Measurements from ENCODE around the gene DDI2. TPM values are rescaled to one million over a fixed set of nuclear protein-coding genes. Genes with fewer than 3 reads are reported as not detected.
A peak's percentile ranks its signal among the peaks of the same experiment; 100 is the strongest.

The DDI2 gene
- polyA plus RNA-seq, 1 donor (not counting 4 experiments of a cell fraction or from before 2014, with no cell fraction given): 11.5 TPM

DNA sequence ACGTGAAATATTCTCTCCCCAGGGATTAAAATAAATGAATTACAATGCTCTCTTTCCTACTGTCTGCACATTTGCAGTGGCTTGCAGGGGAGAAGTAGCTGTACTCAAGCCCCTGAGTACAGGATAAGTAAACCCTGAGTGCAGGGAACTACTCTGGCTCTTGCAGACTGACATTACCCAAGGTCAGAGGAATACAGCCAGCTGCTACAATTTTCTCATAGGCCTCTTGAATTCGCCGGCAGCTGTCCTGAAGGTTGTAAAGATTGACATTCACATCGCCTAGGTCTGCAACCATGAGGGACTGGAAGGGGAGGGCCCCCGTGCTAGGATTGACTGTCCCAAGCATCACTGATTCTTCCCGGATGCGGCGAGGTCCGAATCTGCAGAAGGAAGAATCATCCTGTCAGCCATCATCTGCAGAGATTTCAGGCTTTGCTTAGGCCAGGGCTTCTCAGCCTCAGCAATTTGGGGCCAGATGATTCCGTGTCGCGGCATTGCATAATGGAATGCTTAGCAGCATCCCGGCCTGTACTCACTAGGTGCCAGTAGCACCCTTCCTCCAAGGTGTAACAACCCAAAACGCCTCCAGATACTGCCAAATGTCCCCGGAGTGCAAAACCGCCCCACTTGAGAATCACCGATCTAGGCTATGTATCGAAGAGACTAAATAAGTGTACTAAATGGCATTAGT is 34.1 kb upstream of the DDI2 start:
- H3K9me1 ChIP-seq (ENCODE audit: control insufficient read depth, extremely low read depth, insufficient read depth, low read length): no peaks in the 10 kb centered on the region
- H3K79me2 ChIP-seq (ENCODE audit: control insufficient read depth, insufficient read depth, low read length): no peaks in the 10 kb centered on the region
- no peaks in the 10 kb centered on the region for H3K4me1 ChIP-seq (ENCODE audit: control insufficient read depth, extremely low read depth, insufficient read depth, low read length)
- no peak overlapping the region for H2AFZ ChIP-seq (ENCODE audit: control insufficient read depth, low read length)
- no peak overlapping the region for H3K4me3 ChIP-seq (ENCODE audit: control insufficient read depth in 2 of 3, extremely low read depth in 1 of 3, insufficient read depth in 2 of 3, low read depth in 1 of 3, low read length in 3 of 3)
- H3K9me3 ChIP-seq (ENCODE audit: control insufficient read depth, low read depth, low read length): no peaks in the 10 kb centered on the region
- H3K9ac ChIP-seq (ENCODE audit: control insufficient read depth, extremely low read depth, insufficient read depth, low read length): no peak overlapping the region
- H4K20me1 ChIP-seq (ENCODE audit: control insufficient read depth, extremely low read depth, insufficient read depth, low read length): no peaks in the 10 kb centered on the region
- DNase-seq (ENCODE audit: low read depth, low spot score): no peak
- no peaks in the 10 kb centered on the region for H3K36me3 ChIP-seq (ENCODE audit: control insufficient read depth in 2 of 2, extremely low read depth in 1 of 2, insufficient read depth in 2 of 2, low read length in 2 of 2)
- no peak for FAIRE-seq
- H3K27ac ChIP-seq (ENCODE audit: control insufficient read depth, insufficient read depth, low read length): no peak overlapping the region
- dilution Hi-C loops (cut with MboI; ENCODE audit: extremely low pct_ligation_motif_present, low sequenced_read_pairs): no loop called here
- TF ChIP-seq EZH2 (IDR thresholded peaks at IDR 0.05; ENCODE audit: low read length) (no peak), CTCF (optimal IDR thresholded peaks at IDR 0.05 in 1 of 3, IDR thresholded peaks at IDR 0.05 in 1 of 3, conservative IDR thresholded peaks at IDR 0.05 in 1 of 3; ENCODE audit: extremely low read depth in 1 of 3, insufficient read depth in 2 of 3, low read length in 3 of 3) (no peak)
- no peak overlapping the region for H3K4me2 ChIP-seq (ENCODE audit: control insufficient read depth, extremely low read depth, insufficient read depth, low read depth, low read length)
- H3K27me3 ChIP-seq (ENCODE audit: control insufficient read depth, extremely low read depth, insufficient read depth, low read length): no peaks in the 10 kb centered on the region

GRCh38 chr1:15584489-15585363 is 32.5 kb upstream of the DDI2 start, which contains the start of gene AGMAT:
AGMAT (minus strand) TSS chr1:15585051; CDS start chr1:15584967, 84 bp downstream.
- Histone ChIP-seq H3K4me3 (ENCODE audit: control insufficient read depth in 2 of 3, extremely low read depth in 1 of 3, insufficient read depth in 2 of 3, low read depth in 1 of 3, low read length in 3 of 3) (peak within 1 kb of the TSS; percentile 13 to 63 (median 21)), H3K9ac (ENCODE audit: control insufficient read depth, extremely low read depth, insufficient read depth, low read length) (peak within 1 kb of the TSS; percentile 61), H3K4me1 (ENCODE audit: control insufficient read depth, extremely low read depth, insufficient read depth, low read length) (no peaks in the 10 kb centered on the region), H3K9me1 (ENCODE audit: control insufficient read depth, extremely low read depth, insufficient read depth, low read length) (no peaks in the 10 kb centered on the region), H3K9me3 (ENCODE audit: control insufficient read depth, low read depth, low read length) (no peaks in the 10 kb centered on the region), H3K79me2 (ENCODE audit: control insufficient read depth, insufficient read depth, low read length) (no peaks in the 10 kb centered on the region), H4K20me1 (ENCODE audit: control insufficient read depth, extremely low read depth, insufficient read depth, low read length) (no peaks in the 10 kb centered on the region), H2AFZ (ENCODE audit: control insufficient read depth, low read length) (peak within 1 kb of the TSS; percentile 70), H3K4me2 (ENCODE audit: control insufficient read depth, extremely low read depth, insufficient read depth, low read depth, low read length) (peak within 1 kb of the TSS; percentile 54), H3K36me3 (ENCODE audit: control insufficient read depth in 2 of 2, extremely low read depth in 1 of 2, insufficient read depth in 2 of 2, low read length in 2 of 2) (no peaks in the 10 kb centered on the region), H3K27ac (ENCODE audit: control insufficient read depth, insufficient read depth, low read length) (no peak within 1 kb of the TSS), H3K27me3 (ENCODE audit: control insufficient read depth, extremely low read depth, insufficient read depth, low read length) (no peaks in the 10 kb centered on the region)
- dilution Hi-C loops (cut with MboI; ENCODE audit: extremely low pct_ligation_motif_present, low sequenced_read_pairs): no loop called here
- TF ChIP-seq EZH2 (IDR thresholded peaks at IDR 0.05; ENCODE audit: low read length): no peak
- TF ChIP-seq CTCF (optimal IDR thresholded peaks at IDR 0.05 in 1 of 3, IDR thresholded peaks at IDR 0.05 in 1 of 3, conservative IDR thresholded peaks at IDR 0.05 in 1 of 3; ENCODE audit: extremely low read depth in 1 of 3, insufficient read depth in 2 of 3, low read length in 3 of 3): peak in 1 of 3 experiments; percentile 19
- DNase-seq (ENCODE audit: low read depth, low spot score) (no peak), FAIRE-seq (no peak)

All from keratinocyte (primary cell).